Measurements from ENCODE around the gene TSSK2.

TSSK2 gene

DNA sequence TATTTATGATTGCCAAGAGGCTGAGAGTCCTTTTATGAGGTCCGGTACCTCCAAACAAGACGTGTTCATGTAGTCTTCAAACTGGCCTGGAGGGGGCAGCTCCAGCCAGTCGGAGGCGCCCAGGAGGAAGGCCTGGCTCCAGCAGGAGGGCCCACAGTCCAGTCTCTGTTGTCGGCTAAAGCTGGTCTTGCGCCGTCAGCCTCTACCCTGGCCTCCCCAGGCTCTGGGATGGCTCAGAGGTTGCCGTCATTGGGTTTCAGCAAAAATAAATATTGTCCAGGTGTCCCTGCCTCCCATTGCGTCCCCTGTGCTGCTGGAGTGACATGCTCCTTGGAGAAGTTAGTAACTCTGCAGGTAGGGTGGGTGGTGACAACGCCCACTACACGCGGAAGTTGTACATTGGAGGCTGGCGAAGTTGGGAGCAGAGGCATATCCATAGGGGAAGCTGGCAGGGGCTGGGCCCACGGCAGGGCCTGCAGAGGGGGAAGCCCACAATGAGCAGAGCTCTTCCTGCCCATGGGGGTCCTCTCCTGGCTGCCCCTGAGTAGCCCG, 48.5 kb downstream of the TSSK2 start:
- H3K27ac ChIP-seq = peak overlapping the region; percentile 93
- TF ChIP-seq ZFX (IDR thresholded peaks at IDR 0.05; ENCODE audit: borderline replicate concordance) (no peak), CTCF (IDR thresholded peaks at IDR 0.05) (peak; percentile 89)

DNA sequence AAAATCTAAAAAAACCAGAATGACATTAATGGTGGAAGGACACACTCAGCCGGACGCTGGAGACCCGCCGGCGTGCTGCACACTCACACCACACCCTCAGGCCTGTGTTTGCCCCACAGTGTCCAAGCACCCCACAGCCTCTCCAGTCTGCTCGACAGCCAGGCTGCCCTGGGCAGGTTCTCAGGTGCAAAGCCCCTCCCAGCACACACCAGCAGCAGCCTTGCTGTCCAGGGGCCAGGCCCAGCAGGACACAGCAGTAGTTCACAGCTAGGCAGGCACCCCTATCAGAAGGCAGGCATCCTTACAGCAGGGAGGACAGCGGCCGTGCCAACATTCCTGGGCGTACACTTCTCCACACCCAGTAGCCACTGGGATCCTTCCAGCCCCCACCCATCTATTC, 49.1 kb downstream of the TSSK2 start:
- no peak overlapping the region for H3K27ac ChIP-seq

GRCh38 chr22:19180740-19181410, 49.8 kb downstream of the TSSK2 start:
- H3K27ac ChIP-seq = no peak overlapping the region
- TF ChIP-seq CTCF (IDR thresholded peaks at IDR 0.05) (no peak), ZFX (IDR thresholded peaks at IDR 0.05; ENCODE audit: borderline replicate concordance) (no peak)

More for the DNA sequence above, 49.1 kb downstream of the TSSK2 start:
- no peak for TF ChIP-seq ZFX (IDR thresholded peaks at IDR 0.05; ENCODE audit: borderline replicate concordance)
- no peak for TF ChIP-seq CTCF (IDR thresholded peaks at IDR 0.05)

GRCh38 chr22:19181786-19182471, 50.8 kb downstream of the TSSK2 start:
- TF ChIP-seq CTCF (IDR thresholded peaks at IDR 0.05) (no peak), ZFX (IDR thresholded peaks at IDR 0.05; ENCODE audit: borderline replicate concordance) (no peak)
- H3K27ac ChIP-seq = no peak overlapping the region

Measured in 22Rv1 (cell line).